Hepatocyte (in vitro differentiated cells): ENCODE measurements around the gene DDX1. TPM values are rescaled to one million over a fixed set of nuclear protein-coding genes. Genes with fewer than 3 reads are reported as not detected.

Source experiments
- DNase-seq: peaks from one replicate; pipeline ENCODE4 v3.0.0-alpha.2; 2016; ENCODE audit warnings: low spot score
- H2AFZ ChIP-seq: fragments of 200-600 bp; sonication (generic); 2 replicates; pipeline ENCODE4 v1.6.0; 2016; ENCODE audit warnings: antibody characterized with exemption, mild to moderate bottlenecking
- H3K27ac ChIP-seq: fragments of 200-600 bp; sonication (generic); 2 replicates; pipeline ENCODE4 v1.5.1; 2016; ENCODE audit warnings: mild to moderate bottlenecking
- H3K27me3 ChIP-seq: fragments of 200-600 bp; sonication (generic); 2 replicates; pipeline ENCODE4 v1.6.1; 2016
- H3K36me3 ChIP-seq: fragments of 200-600 bp; sonication (generic); replicated peaks from 2 replicates; pipeline ENCODE4 v1.5.1; 2016; ENCODE audit warnings: low read depth; ENCODE audit not compliant: insufficient read depth
- H3K4me1 ChIP-seq: fragments of 200-600 bp; sonication (generic); 2 replicates; pipeline ENCODE4 v1.5.1; 2016; ENCODE audit warnings: mild to moderate bottlenecking, moderate library complexity; ENCODE audit not compliant: insufficient read depth
- H3K4me2 ChIP-seq: fragments of 200-600 bp; sonication (generic); 2 replicates; pipeline ENCODE4 v1.6.0; 2016
- H3K4me3 ChIP-seq: fragments of 200-600 bp; sonication (generic); 2 replicates; pipeline ENCODE4 v1.5.1; 2016; ENCODE audit warnings: mild to moderate bottlenecking
- H3K79me2 ChIP-seq: fragments of 200-600 bp; sonication (generic); 2 replicates; pipeline ENCODE4 v1.6.0; 2017; ENCODE audit warnings: mild to moderate bottlenecking
- H3K9me2 ChIP-seq: fragments of 200-600 bp; sonication (generic); replicated peaks from 2 replicates; pipeline ENCODE4 v1.6.0; 2017; ENCODE audit warnings: mild to moderate bottlenecking; ENCODE audit not compliant: insufficient read depth
- H3K9me3 ChIP-seq: fragments of 200-600 bp; sonication (generic); 2 replicates; pipeline ENCODE4 v1.5.1; 2016; ENCODE audit warnings: low read depth, mild to moderate bottlenecking
- H4K20me1 ChIP-seq: fragments of 200-600 bp; sonication (generic); 2 replicates; pipeline ENCODE4 v1.6.0; 2016; ENCODE audit warnings: mild to moderate bottlenecking; ENCODE audit not compliant: insufficient read depth, poor library complexity, severe bottlenecking
- CTCF ChIP-seq: fragments of 200-600 bp; sonication (generic); IDR thresholded peaks from 2 replicates; pipeline ENCODE4 v1.5.1; 2016; ENCODE audit warnings: antibody characterized with exemption, mild to moderate bottlenecking; ENCODE audit not compliant: poor library complexity
- EZH2 ChIP-seq: fragments of 200-600 bp; sonication (generic); IDR thresholded peaks from 2 replicates; pipeline ENCODE4 v1.6.1; 2016; ENCODE audit warnings: antibody characterized with exemption, mild to moderate bottlenecking, borderline replicate concordance
- EZH2phosphoT487 ChIP-seq: fragments of 200-600 bp; sonication (generic); IDR thresholded peaks from one replicate; pipeline ENCODE4 v1.6.1; 2018; ENCODE audit warnings: antibody characterized with exemption, mild to moderate bottlenecking, low read depth, moderate library complexity; ENCODE audit not compliant: unreplicated experiment, severe bottlenecking
- WGBS: methylation state at CpG from one replicate; pipeline ENCODE4 v1.1.6; 2016; ENCODE audit warnings: low lambda C conversion rate; ENCODE audit errors: missing lambda C conversion rate; 5-methylcytosine and 5-hydroxymethylcytosine counted together
- polyA plus RNA-seq: library from polyadenylated mRNA; unstranded; fragments of >200 nt; fragmentation: Nextera tagmentation; extraction: Ambion mirVana; gene quantifications from 2 replicates; pipeline ENCODE4 v1.2.1, GENCODE V29; 2016
- total RNA-seq: library from RNA; depleted of rRNA; stranded (reverse); fragments of >200 nt; gene quantifications from 2 replicates; pipeline ENCODE4 v1.2.3, GENCODE V29; 2014

The DDX1 gene
- total and polyA plus RNA-seq, 2 experiments from 2014 or later: 70.2 to 76.2 TPM

DNA sequence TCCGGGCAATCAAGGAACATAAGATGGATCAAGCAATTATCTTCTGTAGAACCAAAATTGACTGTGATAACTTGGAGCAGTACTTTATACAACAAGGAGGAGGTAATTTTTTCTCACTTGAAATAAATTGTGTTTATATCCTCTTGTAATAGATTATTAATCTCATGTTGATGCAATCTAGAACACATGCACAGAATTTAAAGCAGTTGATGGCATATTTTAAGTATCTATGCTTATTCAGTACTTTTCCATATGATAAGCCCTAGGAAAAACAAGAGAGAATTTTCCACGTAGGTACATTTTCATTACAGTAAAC, 31.8 kb downstream of the DDX1 start:
- WGBS: 97% methylated on average over 2 of the region's 2 CpGs
- TF ChIP-seq EZH2: no peak
- no peak for TF ChIP-seq CTCF
- no peak for TF ChIP-seq EZH2phosphoT487

GRCh38 chr2:15623898-15624541, 32.4 kb downstream of the DDX1 start:
- Histone ChIP-seq H3K9me3 (no peaks in the 10 kb centered on the region), H3K79me2 (no peaks in the 10 kb centered on the region), H3K4me1 (no peaks in the 10 kb centered on the region), H3K9me2 (no peaks in the 10 kb centered on the region), H4K20me1 (no peaks in the 10 kb centered on the region), H3K36me3 (peaks cover 6% of the 10 kb centered on the region), H2AFZ (no peak overlapping the region), H3K27me3 (no peaks in the 10 kb centered on the region), H3K27ac (no peak overlapping the region), H3K4me3 (no peak overlapping the region), H3K4me2 (no peak overlapping the region)
- WGBS: 73% methylated on average over 4 of the region's 4 CpGs
- TF ChIP-seq EZH2phosphoT487: no peak
- TF ChIP-seq EZH2: no peak
- TF ChIP-seq CTCF: no peak
- DNase-seq: no peak

More for the DNA sequence above, 31.8 kb downstream of the DDX1 start:
- Histone ChIP-seq H3K4me2 (no peak overlapping the region), H3K36me3 (peaks cover 3% of the 10 kb centered on the region), H3K27me3 (no peaks in the 10 kb centered on the region), H3K27ac (no peak overlapping the region), H3K9me3 (no peaks in the 10 kb centered on the region), H3K4me1 (no peaks in the 10 kb centered on the region), H3K9me2 (no peaks in the 10 kb centered on the region), H2AFZ (no peak overlapping the region), H3K79me2 (no peaks in the 10 kb centered on the region), H3K4me3 (no peak overlapping the region), H4K20me1 (no peaks in the 10 kb centered on the region)
- DNase-seq: no peak

DNA sequence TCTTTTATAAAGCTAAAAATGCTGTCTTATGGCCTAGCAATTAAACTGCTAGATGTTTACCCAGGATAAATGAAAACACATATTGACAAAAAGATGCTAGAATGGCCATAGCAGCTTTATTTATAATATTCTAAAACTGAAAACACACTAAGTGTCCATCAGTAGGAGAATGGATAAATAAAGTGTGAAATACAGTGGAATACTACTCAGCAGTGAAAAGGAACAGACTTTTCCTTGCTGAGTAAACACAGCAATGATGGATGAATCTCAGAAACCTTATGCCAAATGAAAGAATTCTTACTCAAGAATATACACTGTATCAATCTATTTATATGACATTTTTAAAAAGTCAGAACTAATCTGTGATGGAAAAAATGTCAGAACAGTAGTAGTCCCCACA, 33.2 kb downstream of the DDX1 start:
- DNase-seq: no peak

More for the DNA sequence above, 33.2 kb downstream of the DDX1 start:
- peaks cover 9% of the 10 kb centered on the region for H3K36me3 ChIP-seq
- no peak overlapping the region for H2AFZ ChIP-seq
- no peak overlapping the region for H3K27ac ChIP-seq
- no peaks in the 10 kb centered on the region for H3K9me2 ChIP-seq
- no peaks in the 10 kb centered on the region for H3K27me3 ChIP-seq
- H3K4me2 ChIP-seq: no peak overlapping the region
- TF ChIP-seq EZH2phosphoT487 (no peak), EZH2 (no peak), CTCF (no peak)
- no peaks in the 10 kb centered on the region for H3K9me3 ChIP-seq
- H3K79me2 ChIP-seq: no peaks in the 10 kb centered on the region
- no peak overlapping the region for H3K4me3 ChIP-seq
- no peaks in the 10 kb centered on the region for H4K20me1 ChIP-seq
- no peaks in the 10 kb centered on the region for H3K4me1 ChIP-seq
